Inflammatory macrophage treated with lipopolysaccharide for 4 hours (primary cell): ENCODE measurements around the gene RUBCNL.
"Not testable (repeated sequence)": the region's sequence is repeated elsewhere in the genome, so short reads cannot be mapped to it uniquely, and the experiment has no call there.

Source experiments
- DNase-seq: peaks from one replicate; pipeline ENCODE4 v3.0.0-alpha.2; 2020

Gene RUBCNL

GRCh38 chr13:46373623-46374022 is 13.4 kb downstream of the RUBCNL start:
- DNase-seq, result no peak

GRCh38 chr13:46372938-46373337 is 14.1 kb downstream of the RUBCNL start:
- DNase-seq, result not testable (repeated sequence)

GRCh38 chr13:46372071-46372470 is 15.0 kb downstream of the RUBCNL start:
- DNase-seq, result no peak

GRCh38 chr13:46369506-46370277 is 17.4 kb downstream of the RUBCNL start:
- DNase-seq, result peak; percentile 83

- peak; percentile 53 for DNase-seq
Observed at GRCh38 chr13:46367617-46368327, 19.3 kb downstream of the RUBCNL start.

GRCh38 chr13:46361276-46361934 is 25.6 kb downstream of the RUBCNL start:
- DNase-seq, result no peak

- peak; percentile 29 for DNase-seq
Observed at GRCh38 chr13:46360604-46361003, 26.4 kb downstream of the RUBCNL start.

- no peak for DNase-seq
Observed at GRCh38 chr13:46359714-46360113, 27.3 kb downstream of the RUBCNL start.

- DNase-seq, result peak; percentile 36
Observed at GRCh38 chr13:46355901-46356590, 31.0 kb downstream of the RUBCNL start.

GRCh38 chr13:46355088-46355468 is 32.0 kb downstream of the RUBCNL start:
- no peak for DNase-seq

GRCh38 chr13:46354156-46355087 is 32.6 kb downstream of the RUBCNL start:
- DNase-seq, result peak; percentile 95

- DNase-seq, result peak; percentile 96
Observed at GRCh38 chr13:46352805-46353204, 34.2 kb downstream of the RUBCNL start.

- DNase-seq, result no peak
Observed at GRCh38 chr13:46350003-46350402, 37.0 kb downstream of the RUBCNL start.

- DNase-seq, result peak; percentile 76
Observed at GRCh38 chr13:46348961-46349360, 38.1 kb downstream of the RUBCNL start.

- DNase-seq, result no peak
Observed at GRCh38 chr13:46347277-46347676, 39.8 kb downstream of the RUBCNL start.

GRCh38 chr13:46345866-46346265 is 41.2 kb downstream of the RUBCNL start:
- DNase-seq, result no peak

- DNase-seq, result no peak
Observed at GRCh38 chr13:46345398-46345797, 41.7 kb downstream of the RUBCNL start.

GRCh38 chr13:46343279-46343994 is 43.6 kb downstream of the RUBCNL start:
- no peak for DNase-seq

GRCh38 chr13:46342538-46342937 is 44.5 kb downstream of the RUBCNL start:
- DNase-seq, result no peak

GRCh38 chr13:46341112-46341711 is 45.8 kb downstream of the RUBCNL start:
- peak; percentile 97 for DNase-seq

- no peak for DNase-seq
Observed at GRCh38 chr13:46340631-46341111, 46.4 kb downstream of the RUBCNL start.
